IMR-90 (cell line): Measurements from ENCODE around the gene DLG5.

Experiments
- CTCF ChIP-seq: conservative IDR thresholded peaks from 2 replicates; pipeline ENCODE4 v1.5.1; 2012; ENCODE audit warnings: mild to moderate bottlenecking, low read depth, low read length, improper control_type of control experiment
- FOS ChIP-seq: fragments of 150-350 bp; IDR thresholded peaks from 2 replicates; pipeline ENCODE4 v1.6.1; 2016; ENCODE audit warnings: low read depth, low read length
- MAZ ChIP-seq: IDR thresholded peaks from 2 replicates; pipeline ENCODE4 v1.6.1; 2012; ENCODE audit warnings: low read depth, mild to moderate bottlenecking, low read length, improper control_type of control experiment, moderate library complexity, borderline replicate concordance
- POLR2A ChIP-seq: IDR thresholded peaks from 2 replicates; pipeline ENCODE4 v1.6.1; 2012; ENCODE audit warnings: mild to moderate bottlenecking, low read depth, low read length
- RAD21 ChIP-seq: IDR thresholded peaks from 2 replicates; pipeline ENCODE4 v1.6.1; 2012; ENCODE audit warnings: low read length, improper control_type of control experiment
- RFX5 ChIP-seq: IDR thresholded peaks from 2 replicates; pipeline ENCODE4 v1.8.0; 2012; ENCODE audit warnings: low read depth, mild to moderate bottlenecking, low read length, moderate library complexity
- TF ChIP-seq, protein P1 (sequence below): fragments of 150-350 bp; IDR thresholded peaks from 2 replicates; pipeline ENCODE4 v1.6.1; 2017; ENCODE audit warnings: mild to moderate bottlenecking, antibody characterized with exemption, low read length, low read depth

DNA sequence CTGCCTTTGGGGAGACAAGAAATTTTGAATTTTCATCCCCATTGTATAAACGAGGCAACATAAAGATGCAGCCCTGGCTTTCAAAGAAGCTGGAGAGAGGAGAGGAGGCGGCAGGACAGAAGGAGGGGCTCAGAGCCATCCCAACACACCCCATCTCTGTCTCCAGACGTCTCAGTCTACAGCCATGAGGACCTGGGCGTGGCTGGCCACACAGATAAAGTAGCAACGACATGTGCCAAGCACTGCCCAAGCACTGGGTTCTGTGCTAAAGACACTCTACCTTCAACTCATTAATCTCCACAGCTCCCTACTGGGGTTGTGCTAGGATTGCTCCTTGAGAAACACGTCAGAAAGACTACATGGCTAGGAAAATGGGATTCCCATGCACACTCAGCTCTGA is 65.2 kb downstream of the DLG5 start:
- no peak for TF ChIP-seq CTCF
- TF ChIP-seq POLR2A, result no peak
- TF ChIP-seq RFX5, result no peak
- no peak for TF ChIP-seq MAZ
- TF ChIP-seq, protein P1, sequence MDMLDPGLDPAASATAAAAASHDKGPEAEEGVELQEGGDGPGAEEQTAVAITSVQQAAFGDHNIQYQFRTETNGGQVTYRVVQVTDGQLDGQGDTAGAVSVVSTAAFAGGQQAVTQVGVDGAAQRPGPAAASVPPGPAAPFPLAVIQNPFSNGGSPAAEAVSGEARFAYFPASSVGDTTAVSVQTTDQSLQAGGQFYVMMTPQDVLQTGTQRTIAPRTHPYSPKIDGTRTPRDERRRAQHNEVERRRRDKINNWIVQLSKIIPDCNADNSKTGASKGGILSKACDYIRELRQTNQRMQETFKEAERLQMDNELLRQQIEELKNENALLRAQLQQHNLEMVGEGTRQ, result no peak
- TF ChIP-seq FOS, result no peak
- TF ChIP-seq RAD21, result no peak
